NCI-H345 treated with DMSO at 0.1 percent for 48 hours (cell line): Measurements from ENCODE around the gene MTREX.
A peak's percentile ranks its signal among the peaks of the same experiment; 100 is the strongest.

Source experiments
- DNase-seq: peaks from one replicate; lab custom pipeline; 2025; ENCODE audit not compliant: unreplicated experiment; lab: John Stamatoyannopoulos, UW

Gene MTREX

DNA sequence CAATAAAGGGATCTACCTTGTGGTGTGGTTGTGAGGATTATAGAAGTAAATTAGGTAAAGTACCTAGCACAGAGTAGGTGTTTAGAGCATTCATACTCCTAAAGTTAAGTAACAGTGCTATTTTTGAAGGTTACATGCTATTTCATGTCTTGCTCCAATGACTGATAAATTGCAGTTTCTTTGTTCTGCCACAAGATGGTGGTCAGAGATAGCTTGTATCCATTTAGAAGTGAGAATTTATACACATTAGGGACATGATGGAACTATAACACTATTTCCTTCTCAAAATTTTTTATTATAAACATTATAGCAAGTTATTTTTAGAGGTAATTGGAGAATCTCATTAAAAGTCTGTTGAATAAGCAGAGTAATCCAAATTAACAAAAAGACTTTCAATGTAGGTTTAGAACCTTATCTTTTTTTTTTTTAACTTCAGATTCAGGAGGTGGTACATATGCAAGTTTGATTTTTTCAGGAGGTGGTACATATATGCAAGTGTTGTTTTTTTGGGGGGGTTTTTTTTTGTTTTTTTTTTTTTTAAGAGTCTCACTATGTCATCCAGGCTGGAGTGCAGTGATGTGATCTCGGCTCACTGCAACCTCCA, 17.1 kb downstream of the MTREX start:
- no peak for DNase-seq

DNA sequence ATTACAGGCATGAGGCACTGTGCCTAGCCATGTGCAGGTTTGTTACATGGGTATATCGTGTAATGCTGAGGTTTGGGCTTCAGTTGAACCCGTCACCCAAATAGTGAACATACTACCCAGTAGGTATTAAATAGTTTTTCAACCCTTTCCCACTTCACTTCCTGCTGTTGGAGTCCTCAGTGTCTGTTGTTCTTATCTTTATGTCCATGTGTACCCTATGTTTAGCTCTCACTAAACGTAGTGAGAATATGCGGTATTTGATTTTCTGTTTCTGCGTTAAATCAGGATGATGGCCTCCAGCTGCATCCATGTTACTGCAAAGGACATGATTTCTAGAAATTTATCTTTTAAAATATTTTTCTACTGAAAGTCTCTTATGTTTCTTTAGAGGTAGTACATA, 17.8 kb downstream of the MTREX start:
- no peak for DNase-seq

DNA sequence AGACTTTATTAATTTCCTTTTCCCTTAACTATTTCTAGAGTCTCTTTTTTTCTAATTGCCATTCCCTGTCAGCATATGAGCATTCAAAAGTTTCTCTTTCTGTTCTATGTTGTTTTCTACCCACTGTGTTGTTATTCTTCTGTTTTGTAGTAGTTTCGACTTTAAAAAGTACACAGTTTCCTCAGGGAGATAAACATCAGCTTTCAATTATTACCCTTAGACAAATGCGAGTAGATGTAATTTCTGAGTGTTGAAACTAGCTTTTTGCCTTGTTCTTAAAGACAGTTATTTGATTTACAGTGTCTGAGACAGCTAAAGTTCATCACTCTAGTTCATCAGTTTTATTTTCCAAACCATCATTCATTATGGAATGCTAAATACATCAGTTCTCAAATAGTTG, 19.5 kb downstream of the MTREX start:
- DNase-seq, result no peak

DNA sequence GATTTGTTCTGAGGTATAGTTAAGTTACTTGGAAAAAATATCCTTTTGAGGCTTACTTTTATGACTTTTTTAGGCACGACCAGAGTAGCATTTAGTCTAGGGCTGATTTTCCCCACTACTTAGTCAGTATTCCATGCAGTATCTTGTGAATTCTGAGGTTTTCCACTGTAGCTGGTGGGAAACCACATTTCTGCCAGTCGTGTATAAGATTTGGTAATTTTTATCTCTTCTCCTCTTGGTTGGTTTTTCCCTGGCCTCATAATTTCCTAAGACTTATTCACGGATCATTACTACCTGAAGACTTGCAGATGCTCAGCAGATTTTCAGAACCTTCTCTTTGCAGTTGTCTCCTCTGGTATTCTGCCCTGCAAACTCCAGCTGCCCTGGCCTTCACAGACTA, 23.5 kb downstream of the MTREX start:
- DNase-seq, result no peak

DNA sequence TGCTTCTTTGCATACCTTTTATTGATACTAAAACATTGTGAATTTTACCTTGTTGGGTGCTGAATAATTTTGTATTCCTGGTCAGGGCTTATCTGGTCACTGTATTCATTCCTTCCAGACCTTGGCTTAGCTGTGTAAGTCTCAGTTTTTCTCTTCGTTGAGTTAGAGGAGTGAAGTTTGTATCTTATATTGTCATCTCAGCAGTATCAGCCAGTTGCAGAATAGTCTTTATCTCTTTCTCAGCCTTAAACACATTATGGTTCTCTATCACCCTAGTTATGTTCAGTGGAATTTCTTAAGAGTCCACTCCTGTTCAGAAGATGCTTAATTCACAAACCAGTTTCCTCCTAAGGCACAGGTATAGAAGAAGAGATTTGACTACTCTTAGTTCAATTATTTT, 25.2 kb downstream of the MTREX start:
- DNase-seq, result no peak

DNA sequence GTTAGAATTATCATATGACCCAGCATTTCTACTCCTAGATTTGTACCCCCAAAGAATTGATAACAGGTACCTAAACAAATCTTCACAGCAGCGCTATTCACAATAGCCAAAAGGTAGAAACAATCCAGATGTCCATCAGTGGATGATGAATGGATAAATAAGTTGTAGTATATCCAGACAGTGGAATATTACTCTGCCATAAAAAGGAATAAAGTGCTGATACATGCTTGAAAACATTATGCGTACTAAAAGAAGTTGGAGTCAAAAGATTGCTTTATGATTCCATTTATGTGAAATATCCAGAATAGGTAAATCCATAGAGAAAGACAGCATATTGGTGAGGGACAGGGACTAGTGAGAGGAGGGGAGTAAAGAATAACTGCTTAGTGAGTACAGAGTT, 26.0 kb downstream of the MTREX start:
- DNase-seq, result no peak

DNA sequence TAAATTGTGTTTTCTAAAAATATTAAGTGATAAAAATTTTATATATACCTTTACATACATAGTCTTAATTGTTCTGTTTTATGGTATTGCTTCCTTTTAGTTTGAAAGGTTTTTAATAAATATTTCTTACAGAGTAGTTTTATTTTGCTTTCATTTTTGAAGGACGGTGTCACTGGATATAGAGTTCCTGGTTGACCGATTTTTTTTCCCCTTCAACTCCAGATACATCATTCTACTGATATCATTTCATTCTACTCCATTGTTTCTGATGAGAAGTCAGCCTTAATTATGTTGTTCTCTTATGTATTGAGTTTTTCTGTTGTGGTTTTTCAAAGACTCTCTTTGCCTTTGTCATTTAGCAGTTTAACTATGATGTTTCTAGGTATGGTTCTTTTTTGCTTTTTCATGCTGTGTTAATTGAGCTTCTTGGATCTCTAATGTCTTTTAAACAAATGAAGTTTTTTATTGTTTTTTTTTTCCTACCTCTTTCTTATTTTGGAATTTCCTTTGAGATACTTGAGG, 30.4 kb downstream of the MTREX start:
- DNase-seq, result no peak

DNA sequence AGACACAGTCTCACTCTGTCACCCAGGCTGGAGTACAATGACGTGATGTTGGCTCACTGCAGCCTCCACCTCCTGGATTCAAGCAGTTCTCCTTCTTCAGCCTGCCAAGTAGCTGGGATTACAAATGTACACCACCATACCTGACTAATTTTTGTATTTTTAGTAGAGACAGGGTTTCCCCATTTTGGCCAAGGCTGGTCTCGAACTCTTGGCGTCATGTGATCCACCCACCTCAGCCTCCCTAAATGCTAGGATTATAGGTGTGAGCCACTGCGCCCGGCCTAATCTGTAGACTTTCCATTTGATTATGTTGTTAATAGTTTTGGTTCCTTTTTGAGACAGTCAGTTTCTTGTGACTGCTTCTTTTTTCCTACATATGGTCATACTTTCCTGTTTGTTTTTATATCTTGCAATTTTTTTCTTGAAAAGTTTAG, 31.0 kb downstream of the MTREX start:
- no peak for DNase-seq

DNA sequence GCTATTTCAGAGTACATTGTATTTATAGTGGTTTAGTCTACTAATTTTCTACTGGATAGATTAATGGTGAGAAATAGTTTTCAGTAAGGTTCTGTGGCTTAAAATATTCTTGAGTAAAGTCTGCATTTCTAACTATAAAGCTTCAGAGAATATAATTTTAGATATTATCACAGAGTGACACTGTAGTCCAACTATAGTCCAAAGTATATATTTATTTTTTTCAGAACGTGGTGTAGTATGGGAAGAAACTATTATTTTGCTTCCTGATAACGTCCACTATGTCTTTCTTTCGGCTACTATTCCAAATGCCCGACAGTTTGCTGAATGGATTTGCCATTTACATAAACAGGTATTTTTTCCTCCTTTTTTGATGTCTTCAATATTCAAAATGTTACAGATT, 35.3 kb downstream of the MTREX start:
- no peak for DNase-seq

DNA sequence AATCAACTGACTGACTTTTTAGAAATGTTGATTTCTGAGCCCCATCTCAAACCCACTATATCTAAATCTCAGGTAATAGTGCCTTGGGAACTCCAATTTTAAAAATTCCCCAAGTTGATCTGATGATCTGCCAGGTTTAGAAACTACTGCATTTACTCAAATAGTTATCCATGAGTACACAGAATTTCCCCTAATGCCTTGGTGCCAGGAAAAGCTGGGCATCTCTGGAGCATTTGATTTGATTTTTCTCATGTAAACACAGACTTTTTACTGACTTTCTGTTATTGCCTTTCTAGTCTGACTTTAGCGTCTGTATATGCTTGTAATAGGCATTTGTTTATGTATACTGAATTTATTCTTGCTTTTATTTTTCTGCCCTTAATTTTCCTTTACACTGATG, 35.8 kb downstream of the MTREX start:
- no peak for DNase-seq

DNA sequence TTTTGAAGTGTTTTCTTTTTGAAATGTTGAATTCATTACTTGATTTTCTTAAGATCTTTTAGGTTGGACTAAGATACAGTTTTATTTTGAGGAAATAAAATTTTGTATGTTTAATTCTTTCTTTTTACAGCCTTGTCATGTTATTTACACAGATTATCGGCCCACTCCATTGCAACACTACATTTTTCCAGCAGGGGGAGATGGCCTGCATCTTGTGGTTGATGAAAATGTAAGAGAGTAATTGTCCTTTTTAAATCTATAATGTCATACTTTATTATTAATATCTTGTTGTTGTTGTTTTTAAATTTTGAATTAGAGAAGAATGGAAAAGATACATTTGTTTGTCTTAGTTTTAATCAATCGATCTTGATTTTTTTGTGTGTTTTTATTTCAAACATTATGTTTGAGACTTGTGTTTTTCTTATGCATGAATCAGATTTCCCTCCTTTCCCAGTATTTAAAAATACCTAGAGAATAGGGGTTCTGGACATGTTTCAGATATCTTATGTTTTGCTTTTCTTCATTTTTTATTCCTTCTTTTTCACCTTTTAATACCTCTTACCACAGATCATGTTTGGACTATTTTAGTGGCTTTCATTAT, 36.7 kb downstream of the MTREX start:
- peak; percentile 3 for DNase-seq

DNA sequence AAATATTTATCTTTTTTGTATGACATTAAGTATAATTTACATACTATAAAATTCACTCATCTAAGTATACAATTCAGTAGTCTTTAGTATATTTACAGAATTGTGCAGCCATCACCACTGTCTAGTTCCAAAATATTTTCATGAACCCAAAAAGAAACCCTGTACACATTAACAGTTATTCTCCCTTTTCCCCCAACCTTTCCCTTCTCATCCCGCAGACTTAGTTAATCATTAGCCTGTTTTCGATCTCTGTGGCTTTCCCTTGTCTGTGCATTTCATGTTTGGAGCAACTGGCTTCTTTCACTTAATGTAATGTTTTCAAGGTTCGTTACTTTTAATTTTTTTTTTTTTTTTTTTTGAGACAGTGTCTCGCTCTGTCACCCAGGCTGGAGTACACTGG, 37.5 kb downstream of the MTREX start:
- no peak for DNase-seq

DNA sequence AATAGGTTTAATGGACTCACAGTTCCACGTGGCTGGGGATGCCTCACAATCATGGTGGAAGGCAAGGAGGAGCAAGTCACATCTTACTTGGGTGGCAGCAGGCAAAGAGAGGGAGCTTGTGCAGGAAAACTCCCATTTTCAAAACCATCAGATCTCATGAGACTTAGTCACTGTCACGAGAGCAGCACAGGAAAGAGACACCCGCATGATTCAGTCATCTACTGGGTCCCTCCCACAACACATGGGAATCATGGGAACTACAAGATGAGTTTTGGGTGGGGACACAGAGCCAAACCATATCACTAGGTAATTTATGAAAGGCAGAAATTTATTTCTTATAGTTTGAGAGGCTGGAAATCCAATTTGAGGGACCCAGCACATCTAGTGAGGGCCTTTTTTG, 40.0 kb downstream of the MTREX start:
- no peak for DNase-seq

DNA sequence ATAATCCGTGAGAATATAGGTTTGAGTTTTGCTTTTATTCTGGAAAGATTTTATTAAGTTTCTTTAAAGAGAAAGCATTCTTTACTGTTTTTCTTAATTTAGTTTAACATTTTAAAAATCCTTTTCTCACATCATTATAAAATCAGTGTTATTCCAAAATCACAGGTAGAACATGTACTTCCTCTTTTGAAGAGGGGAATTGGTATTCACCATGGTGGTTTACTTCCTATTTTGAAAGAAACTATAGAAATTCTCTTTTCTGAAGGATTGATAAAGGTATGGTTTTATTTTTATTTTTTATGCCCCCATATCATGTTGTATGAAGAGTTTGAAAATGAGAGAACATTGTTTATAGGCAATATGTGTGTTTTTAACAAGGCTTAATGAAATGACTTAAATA, 43.0 kb downstream of the MTREX start:
- no peak for DNase-seq

DNA sequence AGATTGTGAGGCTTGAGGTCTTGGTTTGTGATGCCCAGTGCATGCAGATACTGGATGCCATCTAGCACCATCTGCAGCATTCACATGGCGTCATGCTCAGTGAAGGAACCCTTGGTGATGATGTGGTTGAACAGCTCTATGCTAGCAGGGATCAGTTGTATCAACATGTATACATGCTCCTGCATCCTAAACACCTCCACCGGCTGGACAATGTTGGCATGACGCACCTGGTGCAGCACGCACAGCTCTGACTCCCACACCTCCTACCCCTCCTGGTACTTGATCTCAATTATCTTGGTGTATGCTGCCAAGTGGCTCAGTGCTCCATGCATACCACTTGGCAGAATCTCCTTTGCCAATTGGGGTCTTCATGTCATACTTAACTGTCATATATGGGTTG, 49.1 kb downstream of the MTREX start:
- DNase-seq, result no peak

DNA sequence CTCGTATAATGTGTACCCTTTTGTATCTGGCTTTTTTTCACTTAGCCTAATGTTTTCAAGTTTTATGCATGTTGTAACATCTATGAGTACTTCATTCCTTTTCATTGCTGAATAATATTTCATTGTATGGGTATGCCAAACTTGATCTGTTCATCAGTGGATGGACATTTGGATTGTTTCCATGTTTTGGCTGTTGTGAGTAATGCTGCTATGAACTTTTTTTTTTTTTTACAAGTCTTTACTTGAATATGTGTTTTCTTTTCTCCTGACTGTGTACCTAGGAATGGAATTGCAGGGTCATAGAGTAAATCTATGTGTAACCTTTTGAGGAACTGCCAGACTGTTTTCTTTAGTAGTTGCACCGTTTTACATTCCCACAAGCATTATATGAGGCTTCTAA, 52.4 kb downstream of the MTREX start:
- no peak for DNase-seq

DNA sequence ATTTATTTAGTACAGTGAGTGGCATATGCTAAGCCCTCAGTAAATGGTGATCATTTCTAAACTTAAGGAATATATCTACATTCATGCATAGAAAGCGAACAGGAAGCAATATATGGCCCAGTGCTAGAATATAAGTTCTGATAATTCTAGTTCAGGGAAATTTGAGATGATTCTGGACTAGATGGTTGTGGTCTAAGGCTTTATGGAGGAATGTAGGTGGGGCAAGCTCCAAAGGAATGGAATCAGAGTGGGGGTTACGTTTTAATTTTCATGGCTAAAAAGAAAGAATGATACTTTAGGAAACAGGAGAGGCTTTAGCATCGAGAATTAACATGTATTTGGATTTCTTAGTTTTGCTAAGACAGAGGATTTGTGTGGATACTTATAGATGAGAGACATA, 56.1 kb downstream of the MTREX start:
- DNase-seq, result no peak

DNA sequence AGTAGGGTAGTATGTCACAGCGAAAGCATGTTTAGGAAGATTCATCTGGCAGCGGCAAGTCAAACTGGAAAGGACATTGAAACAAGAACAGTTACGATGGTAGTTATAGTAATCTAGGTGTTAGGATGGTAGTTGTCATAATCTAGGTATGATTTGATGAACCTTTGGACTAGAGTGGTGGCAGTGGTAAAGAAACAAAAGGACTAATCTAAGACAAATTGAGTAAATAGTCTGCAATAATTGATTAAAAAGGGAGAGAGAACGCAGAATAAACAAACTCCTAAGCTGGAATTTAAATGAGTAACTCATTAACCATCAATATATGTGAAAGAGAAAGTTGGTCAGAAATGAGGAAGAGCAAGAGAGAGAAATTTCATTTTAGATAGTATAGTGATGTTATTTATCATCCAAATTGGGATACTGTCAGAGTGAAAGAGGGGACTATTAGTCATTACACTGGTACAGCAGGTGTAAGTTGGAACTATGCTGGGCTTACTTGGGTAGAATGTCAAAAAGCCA, 56.8 kb downstream of the MTREX start:
- DNase-seq, result no peak

DNA sequence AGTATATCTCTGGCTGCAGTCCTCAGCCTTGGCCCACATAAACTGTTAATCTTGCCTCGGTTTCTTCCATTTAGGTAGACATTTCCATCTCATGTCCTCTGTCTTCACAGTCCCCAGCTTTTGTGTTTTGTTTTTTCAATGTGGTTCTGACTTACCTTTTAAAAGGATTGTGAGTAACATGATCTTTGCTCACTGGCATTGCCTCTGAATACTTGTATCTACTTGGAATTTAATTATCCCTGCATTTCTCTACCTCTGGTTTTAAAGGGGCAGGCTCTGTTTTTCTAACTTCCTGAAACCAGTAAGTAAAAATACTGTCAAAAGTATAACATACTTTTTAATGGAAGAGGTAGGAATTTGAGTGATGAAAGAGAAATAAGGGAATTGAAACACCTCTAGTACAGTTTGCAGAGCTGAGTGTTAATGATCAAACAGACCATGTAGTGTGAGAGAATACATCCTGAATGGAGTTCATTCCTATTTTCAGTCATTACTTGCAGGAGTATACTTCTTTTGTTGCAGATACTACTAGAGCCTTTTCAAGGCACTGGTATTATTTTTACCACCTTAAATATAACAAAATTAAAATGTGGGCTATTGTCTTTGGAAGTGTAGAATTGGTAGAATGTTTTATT, 62.6 kb downstream of the MTREX start:
- no peak for DNase-seq

DNA sequence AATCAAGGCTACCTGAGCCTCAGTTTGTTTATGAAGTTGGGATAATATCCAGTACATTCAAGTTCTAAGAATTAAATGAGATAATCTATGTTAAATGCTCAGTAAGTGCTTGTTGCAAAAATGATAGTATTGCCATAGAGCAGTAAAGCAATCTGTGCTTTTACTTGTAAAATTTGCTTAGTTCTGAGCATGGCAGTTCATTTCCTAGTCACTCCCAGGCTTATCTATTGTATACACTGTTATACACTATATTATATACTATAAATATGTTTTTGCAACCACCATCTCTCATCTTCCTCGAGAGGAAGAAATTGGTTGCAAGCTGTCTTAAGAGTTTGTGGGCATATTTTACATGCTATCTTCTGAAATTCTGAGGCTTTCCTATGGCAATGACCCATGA, 63.4 kb downstream of the MTREX start:
- DNase-seq, result no peak

DNA sequence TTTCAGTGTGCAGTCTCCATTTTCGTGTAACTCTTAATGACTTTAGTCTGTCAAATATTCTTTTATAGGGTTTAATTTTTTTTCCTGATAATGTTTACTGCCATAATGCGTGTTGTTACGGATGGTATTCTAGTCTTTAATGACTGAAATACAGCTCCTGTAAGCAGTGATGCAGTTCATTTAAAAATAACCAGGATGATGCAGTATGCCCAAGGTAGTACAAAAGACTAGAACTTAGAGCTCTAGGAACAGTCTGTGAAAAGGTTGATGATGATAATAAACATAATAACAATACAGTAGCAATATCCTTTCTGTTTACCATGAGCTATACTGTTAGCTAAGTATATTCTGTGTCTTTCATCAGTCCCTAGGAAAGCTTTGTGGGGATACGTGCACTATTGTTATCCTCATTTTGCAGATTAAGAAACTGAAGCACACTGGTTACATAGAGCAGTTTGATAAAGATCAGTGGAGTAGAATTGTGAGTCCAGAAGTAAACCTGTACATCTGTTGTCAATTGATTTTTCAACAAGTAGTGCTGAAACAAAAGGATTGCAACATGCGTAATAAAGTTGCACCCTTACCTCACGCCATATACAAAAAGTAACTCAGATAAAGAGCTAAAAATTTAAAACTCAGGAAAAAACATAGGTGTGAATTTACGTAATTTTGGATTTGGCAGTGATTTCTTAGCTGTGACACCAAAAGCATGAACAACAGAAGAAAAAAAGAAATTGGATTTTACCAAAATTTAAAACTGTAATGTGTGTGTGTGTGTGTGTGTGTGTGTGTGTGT, 64.5 kb downstream of the MTREX start:
- no peak for DNase-seq

DNA sequence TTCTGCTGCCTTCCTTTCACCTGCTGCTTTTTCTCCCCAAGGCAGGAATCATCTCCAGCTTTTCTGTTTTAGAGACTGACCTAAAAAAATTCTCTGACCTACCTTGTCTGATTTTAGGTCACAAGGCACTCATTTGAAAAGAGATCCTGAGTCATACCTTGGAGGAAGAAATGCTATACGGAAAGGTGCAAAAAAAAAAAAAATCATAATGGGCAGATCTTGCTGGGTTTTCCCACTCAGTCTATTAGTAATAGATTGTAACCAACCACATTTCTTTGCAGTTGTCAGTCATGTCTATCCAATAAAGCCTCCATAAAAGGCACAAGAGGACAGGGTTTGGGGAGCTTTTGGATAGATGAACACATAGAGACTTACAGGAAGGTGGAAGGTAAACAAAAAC, 70.0 kb downstream of the MTREX start:
- no peak for DNase-seq
